Measurements from ENCODE around the gene KMT2A. TPM values are rescaled to one million over a fixed set of nuclear protein-coding genes. Genes with fewer than 3 reads are reported as not detected.

The KMT2A gene
- total RNA-seq, 1 donor from 2014 or later = 71.1 TPM

- H3K27ac Mint-ChIP-seq = no peak overlapping the region
- no peak overlapping the region for H3K4me3 Mint-ChIP-seq
- DNase-seq (ENCODE audit: extremely low spot score, unreplicated experiment) = no peak
- no peaks in the 10 kb centered on the region for H3K27me3 Mint-ChIP-seq
- TF ChIP-seq CTCF (conservative IDR thresholded peaks at IDR 0.05) = no peak
- no peaks in the 10 kb centered on the region for H3K9me3 Mint-ChIP-seq
- peaks cover 48% of the 10 kb centered on the region for H3K36me3 Mint-ChIP-seq
- H3K4me1 Mint-ChIP-seq (ENCODE audit: unreplicated experiment) = no peaks in the 10 kb centered on the region
Measured at GRCh38 chr11:118503216-118503615, 66.9 kb downstream of the KMT2A start.

GRCh38 chr11:118511601-118512000, 75.3 kb downstream of the KMT2A start:
- Mint-ChIP-seq H3K9me3 (no peaks in the 10 kb centered on the region), H3K4me1 (ENCODE audit: unreplicated experiment) (no peaks in the 10 kb centered on the region), H3K36me3 (peaks cover 28% of the 10 kb centered on the region), H3K27me3 (no peaks in the 10 kb centered on the region), H3K27ac (no peak overlapping the region), H3K4me3 (no peak overlapping the region)
- no peak for TF ChIP-seq CTCF (conservative IDR thresholded peaks at IDR 0.05)
- DNase-seq (ENCODE audit: extremely low spot score, unreplicated experiment) = no peak

- no peak for TF ChIP-seq CTCF (conservative IDR thresholded peaks at IDR 0.05)
- Mint-ChIP-seq H3K27me3 (no peaks in the 10 kb centered on the region), H3K27ac (peak overlapping the region; percentile 8), H3K4me3 (no peak overlapping the region), H3K36me3 (peaks cover 31% of the 10 kb centered on the region), H3K9me3 (no peaks in the 10 kb centered on the region), H3K4me1 (ENCODE audit: unreplicated experiment) (no peaks in the 10 kb centered on the region)
- DNase-seq (ENCODE audit: extremely low spot score, unreplicated experiment) = no peak
Measured at GRCh38 chr11:118514103-118514502, 77.8 kb downstream of the KMT2A start.

GRCh38 chr11:118519549-118519948, 83.3 kb downstream of the KMT2A start:
- no peak for DNase-seq (ENCODE audit: extremely low spot score, unreplicated experiment)
- Mint-ChIP-seq H3K36me3 (peaks cover 39% of the 10 kb centered on the region), H3K4me1 (ENCODE audit: unreplicated experiment) (no peaks in the 10 kb centered on the region), H3K27ac (no peak overlapping the region), H3K27me3 (no peaks in the 10 kb centered on the region), H3K4me3 (no peak overlapping the region), H3K9me3 (no peaks in the 10 kb centered on the region)
- no peak for TF ChIP-seq CTCF (conservative IDR thresholded peaks at IDR 0.05)

GRCh38 chr11:118521892-118522311, 85.6 kb downstream of the KMT2A start:
- Mint-ChIP-seq H3K36me3 (peaks cover 24% of the 10 kb centered on the region), H3K9me3 (no peaks in the 10 kb centered on the region), H3K27ac (no peak overlapping the region), H3K27me3 (no peaks in the 10 kb centered on the region), H3K4me3 (no peak overlapping the region), H3K4me1 (ENCODE audit: unreplicated experiment) (no peaks in the 10 kb centered on the region)
- DNase-seq (ENCODE audit: extremely low spot score, unreplicated experiment) = no peak
- TF ChIP-seq CTCF (conservative IDR thresholded peaks at IDR 0.05) = no peak

GRCh38 chr11:118522571-118523072, 86.3 kb downstream of the KMT2A start:
- no peak for DNase-seq (ENCODE audit: extremely low spot score, unreplicated experiment)
- Mint-ChIP-seq H3K27me3 (no peaks in the 10 kb centered on the region), H3K36me3 (peaks cover 24% of the 10 kb centered on the region), H3K9me3 (no peaks in the 10 kb centered on the region), H3K27ac (peak overlapping the region; percentile 44), H3K4me1 (ENCODE audit: unreplicated experiment) (no peaks in the 10 kb centered on the region), H3K4me3 (no peak overlapping the region)
- peak; percentile 56 for TF ChIP-seq CTCF (conservative IDR thresholded peaks at IDR 0.05)

Data from type B pancreatic cell (in vitro differentiated cells).